Neural cell (in vitro differentiated cells): ENCODE data around the gene CNOT6.

Experiments
- MXI1 ChIP-seq: fragments of 450-650 bp; conservative IDR thresholded peaks from 2 replicates; pipeline ENCODE4 v1.6.1; 2014; ENCODE audit warnings: antibody characterized with exemption, mild to moderate bottlenecking; ENCODE audit not compliant: poor library complexity, severe bottlenecking
- POLR2AphosphoS5 ChIP-seq: IDR thresholded peaks from 2 replicates; pipeline ENCODE4 v1.6.1; 2012
- SMC3 ChIP-seq: fragments of 450-650 bp; conservative IDR thresholded peaks from 2 replicates; pipeline ENCODE4 v1.6.1; 2014; ENCODE audit warnings: antibody characterized with exemption, mild to moderate bottlenecking, moderate library complexity; ENCODE audit not compliant: poor library complexity
- TF ChIP-seq, protein P1 (sequence below): fragments of 450-650 bp; IDR thresholded peaks from 2 replicates; pipeline ENCODE4 v1.5.1; 2014; ENCODE audit warnings: antibody characterized with exemption, mild to moderate bottlenecking, moderate library complexity; ENCODE audit not compliant: poor library complexity, severe bottlenecking

DNA sequence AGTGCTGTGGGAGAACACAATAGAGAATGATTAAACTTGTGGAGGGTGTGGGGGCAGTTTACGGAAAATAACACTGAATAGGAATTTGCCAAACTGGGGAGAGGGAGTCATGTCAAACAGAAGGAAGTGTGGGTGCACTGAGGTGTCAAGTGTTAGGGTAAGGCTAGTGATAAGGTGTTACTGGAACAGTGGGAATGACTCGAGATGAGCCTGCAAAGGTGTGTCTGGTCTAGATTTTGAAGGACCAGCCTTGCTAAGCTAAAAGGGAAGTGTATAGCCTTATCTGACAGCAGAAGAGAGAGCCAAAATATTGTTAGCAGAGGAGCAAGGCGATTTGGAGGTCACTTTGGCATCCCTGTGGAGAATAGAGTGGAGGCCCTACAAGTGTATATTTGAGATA lies 4.2 kb downstream of the CNOT6 start:
- TF ChIP-seq, protein P1, sequence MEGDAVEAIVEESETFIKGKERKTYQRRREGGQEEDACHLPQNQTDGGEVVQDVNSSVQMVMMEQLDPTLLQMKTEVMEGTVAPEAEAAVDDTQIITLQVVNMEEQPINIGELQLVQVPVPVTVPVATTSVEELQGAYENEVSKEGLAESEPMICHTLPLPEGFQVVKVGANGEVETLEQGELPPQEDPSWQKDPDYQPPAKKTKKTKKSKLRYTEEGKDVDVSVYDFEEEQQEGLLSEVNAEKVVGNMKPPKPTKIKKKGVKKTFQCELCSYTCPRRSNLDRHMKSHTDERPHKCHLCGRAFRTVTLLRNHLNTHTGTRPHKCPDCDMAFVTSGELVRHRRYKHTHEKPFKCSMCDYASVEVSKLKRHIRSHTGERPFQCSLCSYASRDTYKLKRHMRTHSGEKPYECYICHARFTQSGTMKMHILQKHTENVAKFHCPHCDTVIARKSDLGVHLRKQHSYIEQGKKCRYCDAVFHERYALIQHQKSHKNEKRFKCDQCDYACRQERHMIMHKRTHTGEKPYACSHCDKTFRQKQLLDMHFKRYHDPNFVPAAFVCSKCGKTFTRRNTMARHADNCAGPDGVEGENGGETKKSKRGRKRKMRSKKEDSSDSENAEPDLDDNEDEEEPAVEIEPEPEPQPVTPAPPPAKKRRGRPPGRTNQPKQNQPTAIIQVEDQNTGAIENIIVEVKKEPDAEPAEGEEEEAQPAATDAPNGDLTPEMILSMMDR: no peak
- TF ChIP-seq MXI1: no peak
- TF ChIP-seq POLR2AphosphoS5: no peak
- no peak for TF ChIP-seq SMC3
